K562 (cell line): Measurements from ENCODE around the gene CHD2. TPM values are rescaled to one million over a fixed set of nuclear protein-coding genes. Genes with fewer than 3 reads are reported as not detected.

ENCODE experiments used
- EZH2 ChIP-seq: IDR thresholded peaks from 2 replicates; pipeline ENCODE4 v1.6.1; 2012; ENCODE audit warnings: low read depth, mild to moderate bottlenecking, inconsistent platforms, low read length, borderline replicate concordance
- HDAC3 ChIP-seq: fragments of 450-650 bp; IDR thresholded peaks from 2 replicates; pipeline ENCODE4 v1.6.1; 2018; ENCODE audit warnings: borderline replicate concordance, mild to moderate bottlenecking, moderate library complexity; ENCODE audit not compliant: partially characterized antibody
- NCOR1 ChIP-seq: fragments of 450-650 bp; IDR thresholded peaks from 2 replicates; pipeline ENCODE4 v1.6.1; 2016; ENCODE audit warnings: mild to moderate bottlenecking, moderate library complexity
- NRF1 ChIP-seq, 2 experiments: fragments of 450-650 bp; IDR thresholded peaks in 1 of 2; conservative IDR thresholded peaks in 1 of 2; 2 replicates each; pipeline ENCODE4 v1.6.1; 2014; ENCODE audit warnings: mild to moderate bottlenecking in 2 of 2
- SIRT6 ChIP-seq: IDR thresholded peaks from one replicate; pipeline ENCODE4 v1.6.1; 2012; ENCODE audit warnings: low read depth, mild to moderate bottlenecking, control low read depth, inconsistent platforms, low read length, moderate library complexity
- ZNF3 ChIP-seq: fragments of 250-450 bp; sonication (Bioruptor Pico); IDR thresholded peaks from 2 replicates; pipeline ENCODE4 v1.5.0; 2021; ENCODE audit warnings: mild to moderate bottlenecking, moderate library complexity
- ZNF830 ChIP-seq: fragments of 250-450 bp; sonication (Bioruptor Pico); IDR thresholded peaks from 2 replicates; pipeline ENCODE4 v1.5.0; 2021; ENCODE audit warnings: mild to moderate bottlenecking
- polyA plus RNA-seq, 8 experiments: library from polyadenylated mRNA; depleted of rRNA in 4 of 8; stranded (reverse) in 5 of 8; unstranded in 3 of 8; fragments of >200 nt; fragmentation: Nextera tagmentation in 2 of 8; fragmentation: Illumina TruSeq in 1 of 8; extraction: Ambion mirVana in 2 of 8; extraction: Trizol in 1 of 8; gene quantifications; 2 replicates each; pipeline versions ENCODE4 v1.2.1 to v1.2.3, GENCODE V29; 2011 to 2014; ENCODE audit warnings: inconsistent platforms in 1 of 8, missing spikeins in 1 of 8
- total RNA-seq, 7 experiments: library from RNA; depleted of rRNA in 6 of 7; stranded (reverse); fragments of >200 nt in 6 of 7; fragmentation: Illumina TruSeq in 2 of 7; extraction: Trizol in 2 of 7; gene quantifications; 2 replicates each; pipeline versions ENCODE4 v1.2.1 to v1.2.3, GENCODE V29; 2011 to 2021; ENCODE audit warnings: low replicate concordance in 1 of 7
- TF ChIP-seq, protein P1 (sequence below): sonication (generic); formaldehyde crosslinking; IDR thresholded peaks from 2 replicates; pipeline ENCODE4 v1.8.0; 2022; ENCODE audit warnings: mild to moderate bottlenecking, missing genetic modification reagents
- TF ChIP-seq, protein P2 (sequence below): fragments of 450-650 bp; conservative IDR thresholded peaks from 2 replicates; pipeline ENCODE4 v1.6.1; 2016; ENCODE audit warnings: missing genetic modification characterization, low read depth, mild to moderate bottlenecking, missing compliant biosample characterization, moderate library complexity
- TF ChIP-seq, protein P3 (sequence below): fragments of 450-650 bp; IDR thresholded peaks from 2 replicates; pipeline ENCODE4 v1.7.0; 2016; ENCODE audit warnings: borderline replicate concordance
- TF ChIP-seq, protein P4 (sequence below): sonication (generic); formaldehyde crosslinking; IDR thresholded peaks from 2 replicates; pipeline ENCODE4 v1.8.1; 2023; ENCODE audit warnings: mild to moderate bottlenecking, missing genetic modification reagents
- TF ChIP-seq, protein P5 (sequence below), 3 experiments: IDR thresholded peaks in 2 of 3; conservative IDR thresholded peaks in 1 of 3; 2 replicates each; pipeline ENCODE4 v1.5.1; 2011 to 2012; ENCODE audit warnings: low read length in 3 of 3, mild to moderate bottlenecking in 3 of 3, control low read depth in 2 of 3, improper control_type of control experiment in 1 of 3, inconsistent platforms in 1 of 3, low read depth in 1 of 3, mixed read lengths in 1 of 3, moderate library complexity in 1 of 3; ENCODE audit not compliant: insufficient read depth in 2 of 3

CHD2 gene
- total and polyA plus RNA-seq, 9 of the 15 experiments (the other 6 are each of a cell fraction or from before 2014, with no cell fraction given), result 38.9 to 70.8 (median 56.2) TPM

DNA sequence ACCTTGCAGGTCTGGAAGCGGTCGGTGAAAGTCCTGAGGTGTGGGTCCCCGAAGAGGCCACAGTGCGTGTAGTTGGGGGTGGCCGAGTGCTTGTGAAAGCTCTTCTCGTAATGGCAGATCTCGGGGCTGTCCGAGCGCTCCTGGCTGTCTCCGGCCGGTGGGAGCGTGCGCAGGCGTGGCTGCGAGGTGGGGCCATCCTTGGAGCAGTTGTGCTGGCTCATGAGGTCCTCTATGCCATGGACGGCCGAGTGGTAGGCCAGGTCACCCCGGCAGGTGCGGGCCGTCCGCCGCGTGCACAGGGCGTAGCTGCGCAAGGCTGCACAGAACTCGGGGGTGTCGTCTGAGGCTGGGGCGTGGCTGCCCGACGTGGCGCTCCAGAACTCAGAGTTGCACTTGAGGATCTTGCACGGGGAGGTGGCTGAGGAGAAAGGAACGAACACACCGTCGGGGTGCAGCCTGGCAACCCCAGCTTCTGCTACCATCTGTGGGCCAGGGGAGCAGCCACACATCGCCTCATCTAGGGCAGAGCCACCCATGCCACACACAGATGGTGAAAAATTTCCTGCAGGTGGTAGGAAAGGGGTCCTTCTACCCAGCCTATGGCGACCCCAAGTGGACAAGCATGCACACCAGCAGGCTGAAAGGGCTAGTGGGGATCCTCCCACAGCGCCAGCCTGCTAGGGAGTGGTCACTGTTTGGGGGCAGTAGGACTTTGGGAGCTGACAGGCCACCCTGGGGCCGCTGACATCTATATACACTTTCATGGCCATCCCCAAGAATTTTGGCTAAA is 152.2 kb downstream of the CHD2 start (continued):
- TF ChIP-seq, protein P1, sequence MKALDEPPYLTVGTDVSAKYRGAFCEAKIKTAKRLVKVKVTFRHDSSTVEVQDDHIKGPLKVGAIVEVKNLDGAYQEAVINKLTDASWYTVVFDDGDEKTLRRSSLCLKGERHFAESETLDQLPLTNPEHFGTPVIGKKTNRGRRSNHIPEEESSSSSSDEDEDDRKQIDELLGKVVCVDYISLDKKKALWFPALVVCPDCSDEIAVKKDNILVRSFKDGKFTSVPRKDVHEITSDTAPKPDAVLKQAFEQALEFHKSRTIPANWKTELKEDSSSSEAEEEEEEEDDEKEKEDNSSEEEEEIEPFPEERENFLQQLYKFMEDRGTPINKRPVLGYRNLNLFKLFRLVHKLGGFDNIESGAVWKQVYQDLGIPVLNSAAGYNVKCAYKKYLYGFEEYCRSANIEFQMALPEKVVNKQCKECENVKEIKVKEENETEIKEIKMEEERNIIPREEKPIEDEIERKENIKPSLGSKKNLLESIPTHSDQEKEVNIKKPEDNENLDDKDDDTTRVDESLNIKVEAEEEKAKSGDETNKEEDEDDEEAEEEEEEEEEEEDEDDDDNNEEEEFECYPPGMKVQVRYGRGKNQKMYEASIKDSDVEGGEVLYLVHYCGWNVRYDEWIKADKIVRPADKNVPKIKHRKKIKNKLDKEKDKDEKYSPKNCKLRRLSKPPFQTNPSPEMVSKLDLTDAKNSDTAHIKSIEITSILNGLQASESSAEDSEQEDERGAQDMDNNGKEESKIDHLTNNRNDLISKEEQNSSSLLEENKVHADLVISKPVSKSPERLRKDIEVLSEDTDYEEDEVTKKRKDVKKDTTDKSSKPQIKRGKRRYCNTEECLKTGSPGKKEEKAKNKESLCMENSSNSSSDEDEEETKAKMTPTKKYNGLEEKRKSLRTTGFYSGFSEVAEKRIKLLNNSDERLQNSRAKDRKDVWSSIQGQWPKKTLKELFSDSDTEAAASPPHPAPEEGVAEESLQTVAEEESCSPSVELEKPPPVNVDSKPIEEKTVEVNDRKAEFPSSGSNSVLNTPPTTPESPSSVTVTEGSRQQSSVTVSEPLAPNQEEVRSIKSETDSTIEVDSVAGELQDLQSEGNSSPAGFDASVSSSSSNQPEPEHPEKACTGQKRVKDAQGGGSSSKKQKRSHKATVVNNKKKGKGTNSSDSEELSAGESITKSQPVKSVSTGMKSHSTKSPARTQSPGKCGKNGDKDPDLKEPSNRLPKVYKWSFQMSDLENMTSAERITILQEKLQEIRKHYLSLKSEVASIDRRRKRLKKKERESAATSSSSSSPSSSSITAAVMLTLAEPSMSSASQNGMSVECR (CRISPR knock-in tag), result no peak
- TF ChIP-seq EZH2 (0 out of 2 replicates have a peak, but pooled peaks have one; percentile 49), ZNF830 (no peak), NRF1 (conservative IDR thresholded peaks at IDR 0.05 in 1 of 2, IDR thresholded peaks at IDR 0.05 in 1 of 2) (peak; percentile 80 to 83), NCOR1 (no peak), HDAC3 (no peak), ZNF3 (CRISPR knock-in tag) (no peak), SIRT6 (no peak)
- TF ChIP-seq, protein P2, sequence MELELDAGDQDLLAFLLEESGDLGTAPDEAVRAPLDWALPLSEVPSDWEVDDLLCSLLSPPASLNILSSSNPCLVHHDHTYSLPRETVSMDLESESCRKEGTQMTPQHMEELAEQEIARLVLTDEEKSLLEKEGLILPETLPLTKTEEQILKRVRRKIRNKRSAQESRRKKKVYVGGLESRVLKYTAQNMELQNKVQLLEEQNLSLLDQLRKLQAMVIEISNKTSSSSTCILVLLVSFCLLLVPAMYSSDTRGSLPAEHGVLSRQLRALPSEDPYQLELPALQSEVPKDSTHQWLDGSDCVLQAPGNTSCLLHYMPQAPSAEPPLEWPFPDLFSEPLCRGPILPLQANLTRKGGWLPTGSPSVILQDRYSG (tag), result no peak
- TF ChIP-seq, protein P3, sequence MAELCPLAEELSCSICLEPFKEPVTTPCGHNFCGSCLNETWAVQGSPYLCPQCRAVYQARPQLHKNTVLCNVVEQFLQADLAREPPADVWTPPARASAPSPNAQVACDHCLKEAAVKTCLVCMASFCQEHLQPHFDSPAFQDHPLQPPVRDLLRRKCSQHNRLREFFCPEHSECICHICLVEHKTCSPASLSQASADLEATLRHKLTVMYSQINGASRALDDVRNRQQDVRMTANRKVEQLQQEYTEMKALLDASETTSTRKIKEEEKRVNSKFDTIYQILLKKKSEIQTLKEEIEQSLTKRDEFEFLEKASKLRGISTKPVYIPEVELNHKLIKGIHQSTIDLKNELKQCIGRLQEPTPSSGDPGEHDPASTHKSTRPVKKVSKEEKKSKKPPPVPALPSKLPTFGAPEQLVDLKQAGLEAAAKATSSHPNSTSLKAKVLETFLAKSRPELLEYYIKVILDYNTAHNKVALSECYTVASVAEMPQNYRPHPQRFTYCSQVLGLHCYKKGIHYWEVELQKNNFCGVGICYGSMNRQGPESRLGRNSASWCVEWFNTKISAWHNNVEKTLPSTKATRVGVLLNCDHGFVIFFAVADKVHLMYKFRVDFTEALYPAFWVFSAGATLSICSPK, result no peak
- TF ChIP-seq, protein P4, sequence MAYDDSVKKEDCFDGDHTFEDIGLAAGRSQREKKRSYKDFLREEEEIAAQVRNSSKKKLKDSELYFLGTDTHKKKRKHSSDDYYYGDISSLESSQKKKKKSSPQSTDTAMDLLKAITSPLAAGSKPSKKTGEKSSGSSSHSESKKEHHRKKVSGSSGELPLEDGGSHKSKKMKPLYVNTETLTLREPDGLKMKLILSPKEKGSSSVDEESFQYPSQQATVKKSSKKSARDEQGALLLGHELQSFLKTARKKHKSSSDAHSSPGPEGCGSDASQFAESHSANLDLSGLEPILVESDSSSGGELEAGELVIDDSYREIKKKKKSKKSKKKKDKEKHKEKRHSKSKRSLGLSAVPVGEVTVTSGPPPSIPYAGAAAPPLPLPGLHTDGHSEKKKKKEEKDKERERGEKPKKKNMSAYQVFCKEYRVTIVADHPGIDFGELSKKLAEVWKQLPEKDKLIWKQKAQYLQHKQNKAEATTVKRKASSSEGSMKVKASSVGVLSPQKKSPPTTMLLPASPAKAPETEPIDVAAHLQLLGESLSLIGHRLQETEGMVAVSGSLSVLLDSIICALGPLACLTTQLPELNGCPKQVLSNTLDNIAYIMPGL (CRISPR knock-in tag), result no peak
- TF ChIP-seq, protein P5, sequence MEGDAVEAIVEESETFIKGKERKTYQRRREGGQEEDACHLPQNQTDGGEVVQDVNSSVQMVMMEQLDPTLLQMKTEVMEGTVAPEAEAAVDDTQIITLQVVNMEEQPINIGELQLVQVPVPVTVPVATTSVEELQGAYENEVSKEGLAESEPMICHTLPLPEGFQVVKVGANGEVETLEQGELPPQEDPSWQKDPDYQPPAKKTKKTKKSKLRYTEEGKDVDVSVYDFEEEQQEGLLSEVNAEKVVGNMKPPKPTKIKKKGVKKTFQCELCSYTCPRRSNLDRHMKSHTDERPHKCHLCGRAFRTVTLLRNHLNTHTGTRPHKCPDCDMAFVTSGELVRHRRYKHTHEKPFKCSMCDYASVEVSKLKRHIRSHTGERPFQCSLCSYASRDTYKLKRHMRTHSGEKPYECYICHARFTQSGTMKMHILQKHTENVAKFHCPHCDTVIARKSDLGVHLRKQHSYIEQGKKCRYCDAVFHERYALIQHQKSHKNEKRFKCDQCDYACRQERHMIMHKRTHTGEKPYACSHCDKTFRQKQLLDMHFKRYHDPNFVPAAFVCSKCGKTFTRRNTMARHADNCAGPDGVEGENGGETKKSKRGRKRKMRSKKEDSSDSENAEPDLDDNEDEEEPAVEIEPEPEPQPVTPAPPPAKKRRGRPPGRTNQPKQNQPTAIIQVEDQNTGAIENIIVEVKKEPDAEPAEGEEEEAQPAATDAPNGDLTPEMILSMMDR (IDR thresholded peaks at IDR 0.05 in 2 of 3, conservative IDR thresholded peaks at IDR 0.05 in 1 of 3; ENCODE audit: insufficient read depth in 2 of 3, low read depth in 1 of 3, low read length in 3 of 3), result peak; percentile 72 to 77 (median 76)
